H1 (cell line): Measurements from ENCODE around the gene RNFT2. TPM values are rescaled to one million over a fixed set of nuclear protein-coding genes. Genes with fewer than 3 reads are reported as not detected.

ENCODE experiments used
- CTCF ChIA-PET: fragments of 300-600 bp; sonication (Branson Sonifier 250); formaldehyde crosslinking; loops from one replicate; lab custom pipeline; 2021; ENCODE audit not compliant: partially characterized antibody; lab: Charles Lee
- POLR2A ChIA-PET: fragments of 300-600 bp; sonication (Branson Sonifier 250); formaldehyde crosslinking; loops from one replicate; lab custom pipeline; 2021; ENCODE audit warnings: inconsistent platforms; ENCODE audit not compliant: partially characterized antibody; lab: Charles Lee
- DNase-seq, 2 experiments: peaks; one replicate each; pipeline versions ENCODE4 v3.0.0 to v3.0.0-alpha.2; 2010 to 2022; ENCODE audit warnings: low spot score in 2 of 2, low read depth in 1 of 2, mixed read lengths in 1 of 2
- FAIRE-seq: peaks from 2 replicates; lab custom pipeline; 2011; peaks lifted over from hg19 to GRCh38; lab: Jason Lieb, UNC
- H2AFZ ChIP-seq: 2 replicates; pipeline ENCODE4 v1.8.1; 2012; ENCODE audit warnings: low read length, inconsistent platforms
- H2AK5ac ChIP-seq: 2 replicates; pipeline ENCODE4 v1.6.1; 2013; ENCODE audit warnings: low read depth, low read length
- H2BK120ac ChIP-seq: replicated peaks from 2 replicates; pipeline ENCODE3; 2013; ENCODE audit warnings: low read depth, low read length, inconsistent platforms
- H2BK12ac ChIP-seq: 2 replicates; pipeline ENCODE4 v1.6.1; 2013; ENCODE audit warnings: low read depth, low read length
- H2BK15ac ChIP-seq: 2 replicates; pipeline ENCODE4 v1.6.1; 2013; ENCODE audit warnings: low read length
- H2BK20ac ChIP-seq: 2 replicates; pipeline ENCODE4 v1.6.1; 2013; ENCODE audit warnings: low read length
- H2BK5ac ChIP-seq: 2 replicates; pipeline ENCODE4 v1.6.1; 2013; ENCODE audit warnings: low read depth, low read length
- H3K14ac ChIP-seq: 2 replicates; pipeline ENCODE4 v1.6.1; 2013; ENCODE audit warnings: inconsistent platforms; ENCODE audit not compliant: insufficient read length
- H3K18ac ChIP-seq: 2 replicates; pipeline ENCODE4 v1.6.1; 2013; ENCODE audit warnings: low read length; ENCODE audit errors: extremely low read depth
- H3K23ac ChIP-seq: 2 replicates; pipeline ENCODE4 v1.6.1; 2013; ENCODE audit warnings: inconsistent platforms; ENCODE audit not compliant: insufficient read length
- H3K23me2 ChIP-seq: 2 replicates; pipeline ENCODE4 v1.6.1; 2013; ENCODE audit warnings: low read depth, low read length
- H3K27ac ChIP-seq: 2 replicates; pipeline ENCODE4 v1.6.1; 2011; ENCODE audit warnings: low read depth, low read length, inconsistent platforms
- H3K27me3 ChIP-seq, 4 experiments: replicated peaks in 1 of 4; 1 replicate in 1 of 4; 2 replicates in 3 of 4; pipeline versions ENCODE4 v1.6.1 to v1.8.1; 2011 to 2013; ENCODE audit warnings: low read length in 3 of 4, mild to moderate bottlenecking in 3 of 4, inconsistent platforms in 2 of 4, mixed read lengths in 2 of 4, moderate library complexity in 1 of 4; ENCODE audit not compliant: control insufficient read depth in 3 of 4, insufficient read depth in 3 of 4; ENCODE audit errors: extremely low read depth in 1 of 4
- H3K36me3 ChIP-seq, 4 experiments: 2 replicates each; pipeline versions ENCODE4 v1.6.1 to v1.8.1; 2011 to 2013; ENCODE audit warnings: mild to moderate bottlenecking in 4 of 4, low read length in 3 of 4, moderate library complexity in 2 of 4, control low read depth in 1 of 4, inconsistent platforms in 1 of 4; ENCODE audit not compliant: insufficient read depth in 4 of 4, control insufficient read depth in 2 of 4
- H3K4ac ChIP-seq: replicated peaks from 2 replicates; pipeline ENCODE3; 2013; ENCODE audit warnings: low read length, low read depth, mixed read lengths, inconsistent platforms; ENCODE audit not compliant: insufficient read length
- H3K4me1 ChIP-seq, 4 experiments: replicated peaks in 1 of 4; 1 replicate in 1 of 4; 2 replicates in 3 of 4; pipeline versions ENCODE4 v1.6.1 to v1.8.1; 2011 to 2013; ENCODE audit warnings: low read length in 3 of 4, inconsistent platforms in 2 of 4, mixed read lengths in 1 of 4; ENCODE audit not compliant: insufficient read depth in 4 of 4, control insufficient read depth in 3 of 4
- H3K4me2 ChIP-seq, 2 experiments: 2 replicates each; pipeline versions ENCODE4 v1.6.1 to v1.8.1; 2011 to 2013; ENCODE audit warnings: low read depth in 2 of 2, low read length in 2 of 2, control low read depth in 1 of 2, inconsistent platforms in 1 of 2, mild to moderate bottlenecking in 1 of 2; ENCODE audit not compliant: insufficient read depth in 1 of 2
- H3K4me3 ChIP-seq, 4 experiments: fragments of 200-600, 300-600 bp in 1 of 4; sonication (generic), shearing (Covaris generic), sonication (Bioruptor Twin) in 1 of 4; 2 replicates each; pipeline versions ENCODE4 v1.5.1 to v1.8.1; 2011 to 2016; ENCODE audit warnings: low read length in 4 of 4, low read depth in 3 of 4, control low read depth in 2 of 4, inconsistent platforms in 2 of 4, mild to moderate bottlenecking in 2 of 4, mixed read lengths in 1 of 4, moderate library complexity in 1 of 4; ENCODE audit not compliant: insufficient read depth in 2 of 4; ENCODE audit errors: extremely low read depth in 1 of 4
- H3K56ac ChIP-seq: replicated peaks from 2 replicates; pipeline ENCODE3; 2013; ENCODE audit warnings: low read depth, mild to moderate bottlenecking, mixed read lengths, low read length, inconsistent platforms; ENCODE audit not compliant: insufficient read length
- H3K79me1 ChIP-seq: 2 replicates; pipeline ENCODE4 v1.6.1; 2013; ENCODE audit warnings: low read depth, low read length, control low read depth
- H3K79me2 ChIP-seq, 2 experiments: 2 replicates each; pipeline versions ENCODE4 v1.6.1 to v1.8.1; 2012 to 2013; ENCODE audit warnings: low read length in 2 of 2, mild to moderate bottlenecking in 2 of 2, inconsistent platforms in 1 of 2; ENCODE audit not compliant: insufficient read depth in 2 of 2, control insufficient read depth in 1 of 2
- H3K9ac ChIP-seq, 4 experiments: replicated peaks in 1 of 4; 1 replicate in 1 of 4; 2 replicates in 3 of 4; pipeline versions ENCODE4 v1.6.1 to v1.8.1; 2011 to 2013; ENCODE audit warnings: low read depth in 3 of 4, low read length in 3 of 4, control low read depth in 2 of 4, mild to moderate bottlenecking in 2 of 4, moderate library complexity in 2 of 4, inconsistent platforms in 1 of 4; ENCODE audit errors: extremely low read depth in 1 of 4
- H3K9me3 ChIP-seq, 2 experiments: 2 replicates each; pipeline versions ENCODE4 v1.6.1 to v1.8.1; 2012 to 2013; ENCODE audit warnings: mild to moderate bottlenecking in 2 of 2, moderate library complexity in 2 of 2, control low read depth in 1 of 2, inconsistent platforms in 1 of 2, low read depth in 1 of 2, low read length in 1 of 2, mixed read lengths in 1 of 2; ENCODE audit not compliant: insufficient read depth in 2 of 2
- H4K20me1 ChIP-seq, 2 experiments: replicated peaks in 1 of 2; 2 replicates each; pipeline versions ENCODE3 to v1.8.1; 2011 to 2013; ENCODE audit warnings: inconsistent platforms in 2 of 2, low read length in 2 of 2, mild to moderate bottlenecking in 1 of 2; ENCODE audit not compliant: insufficient read depth in 2 of 2, control insufficient read depth in 1 of 2
- H4K5ac ChIP-seq: 2 replicates; pipeline ENCODE4 v1.6.1; 2013; ENCODE audit warnings: low read length, low read depth, mixed read lengths, inconsistent platforms; ENCODE audit not compliant: insufficient read length
- H4K8ac ChIP-seq: 2 replicates; pipeline ENCODE4 v1.8.0; 2013; ENCODE audit warnings: mild to moderate bottlenecking, moderate library complexity, low read length, inconsistent platforms; ENCODE audit not compliant: insufficient read depth; ENCODE audit errors: extremely low read depth
- H4K91ac ChIP-seq: replicated peaks from 2 replicates; pipeline ENCODE3; 2013; ENCODE audit warnings: low read length, mixed read lengths, inconsistent platforms; ENCODE audit not compliant: insufficient read length
- EZH2 ChIP-seq: fragments of 200-600 bp; sonication (generic); IDR thresholded peaks from 2 replicates; pipeline ENCODE4 v1.7.1; 2012; ENCODE audit warnings: low read depth, mild to moderate bottlenecking, moderate library complexity, low read length, inconsistent platforms; ENCODE audit not compliant: severe bottlenecking
- POLR2A ChIP-seq, 2 experiments: IDR thresholded peaks; 1 replicate in 1 of 2; 2 replicates in 1 of 2; pipeline ENCODE4 v1.6.1; 2011; ENCODE audit warnings: low read depth in 2 of 2, low read length in 2 of 2, mild to moderate bottlenecking in 2 of 2; ENCODE audit errors: control extremely low read depth in 1 of 2
- SUZ12 ChIP-seq: fragments of 200-600 bp; sonication (generic); IDR thresholded peaks from 2 replicates; pipeline ENCODE4 v1.6.1; 2012; ENCODE audit warnings: mild to moderate bottlenecking, inconsistent platforms, low read length, moderate library complexity, mixed read lengths
- YY1 ChIP-seq: IDR thresholded peaks from 2 replicates; pipeline ENCODE4 v1.6.1; 2011; ENCODE audit warnings: low read depth, mild to moderate bottlenecking, low read length
- WGBS, 2 experiments: shearing (Covaris generic) in 1 of 2; methylation state at CpG; one replicate each; pipeline versions ENCODE4 v1.1.6 to v1.1.7; 2013 to 2015; ENCODE audit warnings: low lambda C conversion rate in 2 of 2, mixed read lengths in 2 of 2, inconsistent platforms in 1 of 2, low coverage in 1 of 2, missing lambda C conversion rate in 1 of 2; ENCODE audit not compliant: insufficient replicate concordance in 2 of 2, insufficient coverage in 1 of 2, insufficient read length in 1 of 2; ENCODE audit errors: extremely low coverage in 1 of 2, missing lambda C conversion rate in 1 of 2; 5-methylcytosine and 5-hydroxymethylcytosine counted together
- polyA plus RNA-seq, 7 experiments: library from polyadenylated mRNA; depleted of rRNA in 3 of 7; stranded (reverse) in 5 of 7; unstranded in 2 of 7; fragments of >200 nt in 5 of 7; fragments of 200-250 nt in 2 of 7; gene quantifications; 1 replicate in 5 of 7; 2 replicates in 1 of 7; 4 replicates in 1 of 7; pipeline versions ENCODE4 v1.2.1 to v1.2.3, GENCODE V29; 2011 to 2013; ENCODE audit warnings: missing spikeins in 2 of 7, mixed read lengths in 2 of 7
- total RNA-seq: library from RNA; stranded (reverse); fragmentation: NEBNext Ultra II Directional; extraction: Animal tissue kit (Norgen Biotek cat#: 25700); gene quantifications from 2 replicates; pipeline ENCODE4 v1.2.1, GENCODE V29; 2021

Gene RNFT2
- total and polyA plus RNA-seq, 2 of the 8 experiments (the other 6 are each of a cell fraction or from before 2014, with no cell fraction given), result 14.2 to 33.1 TPM

DNA sequence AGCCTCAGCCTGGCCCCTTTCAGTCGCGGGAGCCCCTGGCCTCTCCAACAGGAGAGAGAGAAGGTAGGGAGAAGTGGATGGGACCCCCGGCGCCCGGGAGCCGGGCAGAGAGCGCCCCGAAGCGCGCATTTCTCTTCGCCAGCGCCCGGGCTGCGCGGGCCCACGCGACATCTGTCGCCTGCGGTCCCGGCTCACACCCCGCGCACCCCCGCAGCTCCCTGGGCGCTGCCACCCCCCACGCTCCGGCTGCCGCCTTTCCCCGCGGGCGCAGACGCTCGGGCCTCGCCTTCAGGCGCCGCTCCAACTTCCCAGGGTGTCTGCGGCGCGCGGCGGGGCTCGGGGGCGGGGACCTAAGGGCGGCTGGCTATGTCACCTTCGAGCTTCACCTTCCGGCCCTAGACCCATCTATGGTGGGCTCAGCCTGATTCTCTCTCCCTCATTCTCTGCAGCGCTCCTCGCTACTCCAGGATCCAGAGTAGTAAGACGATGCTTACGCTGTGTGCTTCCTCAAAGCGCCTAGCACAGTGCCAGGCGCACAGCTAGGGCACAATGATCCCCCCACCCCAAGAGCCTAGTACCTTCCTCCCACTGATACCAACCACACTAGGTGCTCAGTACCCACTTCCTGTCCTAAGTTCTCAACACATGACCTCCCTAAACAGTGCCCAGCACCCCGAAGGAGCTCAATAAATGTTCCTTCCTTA, 141.5 kb downstream of the RNFT2 start:
- Histone ChIP-seq H3K9me3 (peaks cover 0 to 1% of the 10 kb centered on the region in 2 experiments; a peak in 1 of 4 replicates), H3K4me3 (peak overlapping the region; percentile 46 to 89 (median 62)), H2BK12ac (peak overlapping the region; percentile 10)
- no peak for FAIRE-seq
- TF ChIP-seq EZH2, result peak; percentile 82
- no peak for TF ChIP-seq POLR2A (IDR thresholded peaks at IDR 0.05; ENCODE audit: control extremely low read depth in 1 of 2, low read depth in 2 of 2, low read length in 2 of 2)
- TF ChIP-seq SUZ12, result peak; percentile 76
- no peak for TF ChIP-seq YY1
- TF ChIP-seq, all 59 proteins: peak for 2
- no peaks in the 10 kb centered on the region for H3K79me1 ChIP-seq
- DNase-seq, result peak in 1 of 2 experiments; percentile 55
- H3K18ac ChIP-seq, result peak overlapping the region; percentile 83
- H2BK15ac ChIP-seq, result 0 out of 2 replicates have a peak overlapping the region, but pooled peaks have one; percentile 25
- H2AK5ac ChIP-seq, result peak overlapping the region; percentile 41; the same call in 1 of the 2 replicates
- H4K91ac ChIP-seq, result no peak overlapping the region
- H3K79me2 ChIP-seq, result no peaks in the 10 kb centered on the region
- WGBS, 2 experiments, result 4% methylated on average over 25 of the region's 52 CpGs; no CpG with 5 or more reads in 1 of the 2 experiments
- no peak overlapping the region for H2AFZ ChIP-seq
- H2BK120ac ChIP-seq, result no peak overlapping the region
- H3K4ac ChIP-seq, result no peak overlapping the region
- H4K8ac ChIP-seq, result peak overlapping the region; percentile 41; the same call in 1 of the 2 replicates
- no peak overlapping the region for H3K14ac ChIP-seq
- peaks cover 6 to 28% (median 12%) of the 10 kb centered on the region in 4 experiments for H3K4me1 ChIP-seq
- H2BK20ac ChIP-seq, result no peak overlapping the region
- H3K23ac ChIP-seq, result no peak overlapping the region
- H3K23me2 ChIP-seq, result peaks cover 28% of the 10 kb centered on the region; the same call in 1 of the 2 replicates
- H3K9ac ChIP-seq, result no peak overlapping the region; a peak in 1 of 7 replicates
- H2BK5ac ChIP-seq, result no peak overlapping the region
- peak overlapping the region; percentile 89 to 98 for H3K4me2 ChIP-seq
- ChIA-PET CTCF (interaction anchor here (0.6 to 1.9 kb wide), 4 partner anchors 11 to 53 kb away, joined by 3 to 5 read pairs (median 3); no protein-coding TSS in a partner anchor), POLR2A (interaction anchor here (0.8 to 3.7 kb wide), 6 partner anchors 10 to 121 kb away, joined by 3 to 17 read pairs (median 3); partner anchors contain the start of gene FBXW8)
- no peak overlapping the region for H4K5ac ChIP-seq
- peaks cover 4 to 5% of the 10 kb centered on the region in 2 experiments for H4K20me1 ChIP-seq
- H3K27me3 ChIP-seq, result peaks cover 43 to 64% (median 58%) of the 10 kb centered on the region in 4 experiments
- H3K56ac ChIP-seq, result no peak overlapping the region
- peaks cover 0 to 4% (median 0%) of the 10 kb centered on the region in 4 experiments; a peak in 1 of 8 replicates for H3K36me3 ChIP-seq
- no peak overlapping the region for H3K27ac ChIP-seq
